Endothelial cell of umbilical vein (primary cell): ENCODE results near the gene CDC26. TPM values are rescaled to one million over a fixed set of nuclear protein-coding genes. Genes with fewer than 3 reads are reported as not detected.

Source experiments
- BruUV-seq: library from RNA; stranded (reverse); fragments of 400-500 nt; replicated peaks from 2 replicates; lab custom pipeline; 2021; lab: Mats Ljungman, UMichigan
- CTCF ChIA-PET: fragments of 300-600, 350-600 bp; sonication (Branson Sonifier 250); formaldehyde crosslinking; loops from one replicate; lab custom pipeline; 2021; ENCODE audit warnings: antibody characterized with exemption, inconsistent platforms; lab: Charles Lee
- POLR2A ChIA-PET: fragments of 300-600, 350-600 bp; sonication (Branson Sonifier 250); formaldehyde crosslinking; loops from one replicate; lab custom pipeline; 2021; ENCODE audit warnings: antibody characterized with exemption, inconsistent platforms; lab: Charles Lee
- DNase-seq: peaks from one replicate; pipeline ENCODE4 v3.0.0-alpha.2; 2011; ENCODE audit warnings: low read depth, low spot score
- FAIRE-seq: peaks from 2 replicates; lab custom pipeline; 2011; peaks lifted over from hg19 to GRCh38; lab: Jason Lieb, UNC
- H2AFZ ChIP-seq: 2 replicates; pipeline ENCODE4 v1.6.0; 2012; ENCODE audit warnings: low read depth, low read length, control low read depth, inconsistent platforms
- H3K27ac ChIP-seq: 2 replicates; pipeline ENCODE4 v1.5.1; 2011; ENCODE audit warnings: low read depth, mild to moderate bottlenecking, control low read depth, low read length, moderate library complexity; ENCODE audit not compliant: insufficient read depth
- H3K27me3 ChIP-seq, 2 experiments: 2 replicates each; pipeline versions ENCODE4 v1.6.0 to v1.6.1; 2011; ENCODE audit warnings: low read length in 2 of 2, mixed read lengths in 1 of 2; ENCODE audit not compliant: control insufficient read depth in 2 of 2, insufficient read depth in 2 of 2
- H3K36me3 ChIP-seq, 2 experiments: 2 replicates in 1 of 2; 3 replicates in 1 of 2; pipeline ENCODE4 v1.5.1; 2011; ENCODE audit warnings: low read length in 2 of 2, mild to moderate bottlenecking in 1 of 2, moderate library complexity in 1 of 2; ENCODE audit not compliant: control insufficient read depth in 2 of 2, insufficient read depth in 2 of 2; ENCODE audit errors: extremely low read depth in 1 of 2
- H3K4me1 ChIP-seq: 3 replicates; pipeline ENCODE4 v1.5.1; 2011; ENCODE audit warnings: mild to moderate bottlenecking, low read length; ENCODE audit not compliant: control insufficient read depth, insufficient read depth; ENCODE audit errors: extremely low read depth
- H3K4me2 ChIP-seq: 2 replicates; pipeline ENCODE4 v1.6.1; 2011; ENCODE audit warnings: low read length, control low read depth, mixed read lengths; ENCODE audit not compliant: insufficient read depth
- H3K4me3 ChIP-seq, 3 experiments: fragments of 200-600 bp in 1 of 3; sonication (generic), shearing (Covaris generic) in 1 of 3; replicated peaks in 1 of 3; 2 replicates each; pipeline ENCODE4 v1.5.1; 2011 to 2016; ENCODE audit warnings: control low read depth in 3 of 3, low read length in 3 of 3, mild to moderate bottlenecking in 2 of 3, inconsistent platforms in 1 of 3, low read depth in 1 of 3, moderate library complexity in 1 of 3; ENCODE audit not compliant: insufficient read depth in 1 of 3
- H3K79me2 ChIP-seq: 2 replicates; pipeline ENCODE4 v1.6.0; 2012; ENCODE audit warnings: low read length, inconsistent platforms; ENCODE audit not compliant: control insufficient read depth, insufficient read depth
- H3K9ac ChIP-seq: replicated peaks from 2 replicates; pipeline ENCODE3; 2011; ENCODE audit warnings: low read length, control low read depth; ENCODE audit not compliant: insufficient read depth; ENCODE audit errors: extremely low read depth
- H3K9me1 ChIP-seq: replicated peaks from 3 replicates; pipeline ENCODE4 v1.6.0; 2011; ENCODE audit warnings: mild to moderate bottlenecking, low read length; ENCODE audit not compliant: control insufficient read depth, insufficient read depth; ENCODE audit errors: extremely low read depth
- H3K9me3 ChIP-seq: replicated peaks from 2 replicates; pipeline ENCODE4 v1.5.1; 2012; ENCODE audit warnings: low read length, inconsistent platforms; ENCODE audit not compliant: control insufficient read depth, insufficient read depth
- H4K20me1 ChIP-seq: replicated peaks from 2 replicates; pipeline ENCODE3; 2011; ENCODE audit warnings: mild to moderate bottlenecking, low read length; ENCODE audit not compliant: control insufficient read depth, insufficient read depth; ENCODE audit errors: extremely low read depth
- EZH2 ChIP-seq: IDR thresholded peaks from 2 replicates; pipeline ENCODE4 v1.6.1; 2012; ENCODE audit warnings: borderline replicate concordance, low read depth, mild to moderate bottlenecking, moderate library complexity, low read length, inconsistent platforms; ENCODE audit not compliant: severe bottlenecking
- FOS ChIP-seq: IDR thresholded peaks from 2 replicates; pipeline ENCODE4 v1.6.1; 2011; ENCODE audit warnings: mild to moderate bottlenecking, low read length, moderate library complexity, borderline replicate concordance; ENCODE audit not compliant: insufficient read depth
- GATA2 ChIP-seq: IDR thresholded peaks from 2 replicates; pipeline ENCODE4 v1.7.0; 2011; ENCODE audit warnings: low read depth, mild to moderate bottlenecking, moderate library complexity, mixed read lengths, low read length; ENCODE audit not compliant: insufficient read length, insufficient read depth
- JUN ChIP-seq: IDR thresholded peaks from 2 replicates; pipeline ENCODE4 v1.6.1; 2011; ENCODE audit warnings: borderline replicate concordance, low read depth; ENCODE audit not compliant: insufficient read length, insufficient read depth
- MAX ChIP-seq: IDR thresholded peaks from 2 replicates; pipeline ENCODE4 v1.6.1; 2011; ENCODE audit not compliant: insufficient read depth, insufficient read length
- MYC ChIP-seq: IDR thresholded peaks from one replicate; pipeline ENCODE4 v1.6.1; 2011; ENCODE audit warnings: mild to moderate bottlenecking, low read depth, low read length
- POLR2A ChIP-seq: IDR thresholded peaks from 2 replicates; pipeline ENCODE4 v1.6.1; 2012; ENCODE audit warnings: low read depth, mild to moderate bottlenecking, control low read depth, low read length
- POLR2AphosphoS5 ChIP-seq: IDR thresholded peaks from 2 replicates; pipeline ENCODE4 v1.6.1; 2012; ENCODE audit warnings: low read depth, mild to moderate bottlenecking, control low read depth, low read length, moderate library complexity; ENCODE audit not compliant: insufficient read depth
- dilution Hi-C: fragments of 300-500 bp; cut with MboI; formaldehyde crosslinking; loops from one replicate; pipeline ENCODE4 v1.15.0; 2019; ENCODE audit warnings: low sequenced_read_pairs; ENCODE audit not compliant: extremely low pct_ligation_motif_present
- intact Hi-C: fragments of 100-400 bp; cut with micrococcal nuclease; formaldehyde crosslinking; loops from one replicate; pipeline ENCODE4 v1.10.0; 2022
- polyA plus RNA-seq, 4 experiments: library from polyadenylated mRNA; depleted of rRNA in 3 of 4; stranded (reverse) in 3 of 4; unstranded in 1 of 4; fragments of >200 nt; gene quantifications; 2 replicates each; pipeline versions ENCODE4 v1.2.1 to v1.2.3, GENCODE V29; 2011 to 2012; ENCODE audit warnings: missing spikeins in 1 of 4
- total RNA-seq: library from RNA; stranded (reverse); gene quantifications from 2 replicates; pipeline ENCODE4 v1.2.3, GENCODE V29; 2021
- TF ChIP-seq, protein P1 (sequence below), 2 donors: IDR thresholded peaks; 1 replicate in 1 of 2; 2 replicates in 1 of 2; pipeline ENCODE4 v1.5.1; 2011; ENCODE audit warnings: low read length in 2 of 2, mild to moderate bottlenecking in 2 of 2, moderate library complexity in 2 of 2, control low read depth in 1 of 2, inconsistent platforms in 1 of 2, low read depth in 1 of 2; ENCODE audit not compliant: insufficient read depth in 1 of 2; ENCODE audit errors: extremely low read depth in 1 of 2

CDC26 gene
- total and polyA plus RNA-seq, 2 donors (not counting 3 experiments of a cell fraction or from before 2014, with no cell fraction given): 25.7 to 36.9 TPM

DNA sequence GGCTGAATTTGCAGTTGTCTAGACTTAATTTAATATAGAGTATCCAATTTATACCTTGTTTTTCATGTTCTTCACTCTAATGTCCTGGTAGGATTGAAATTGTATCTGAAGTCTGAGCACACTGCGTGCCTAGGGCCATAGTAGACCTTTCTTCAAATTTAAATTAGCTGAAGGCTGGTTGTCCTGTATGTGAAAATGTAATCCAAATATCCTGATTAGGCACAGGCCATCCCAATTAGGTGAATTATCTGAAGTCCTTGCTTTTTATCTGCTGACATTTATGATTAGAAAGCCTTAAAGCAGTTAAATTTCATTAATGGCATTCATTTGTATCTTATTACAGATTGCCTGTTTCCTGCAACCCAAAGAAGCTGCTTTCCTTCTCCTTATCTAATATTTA is 20.4 kb downstream of the CDC26 start:
- no peaks in the 10 kb centered on the region for H3K9me3 ChIP-seq
- FAIRE-seq (no peak), DNase-seq (no peak)
- intact Hi-C loops (no loop called here), dilution Hi-C loops (no loop called here)
- TF ChIP-seq JUN: no peak
- TF ChIP-seq MYC: no peak
- TF ChIP-seq EZH2: no peak
- TF ChIP-seq FOS: no peak
- TF ChIP-seq GATA2: no peak
- TF ChIP-seq POLR2AphosphoS5: no peak
- peaks cover 5 to 6% of the 10 kb centered on the region in 2 experiments for H3K36me3 ChIP-seq
- H3K4me1 ChIP-seq: no peaks in the 10 kb centered on the region
- ChIA-PET CTCF (interaction anchor here (0.8 kb wide), 1 partner anchor 14 kb away, joined by 3 read pairs; no protein-coding TSS in a partner anchor), POLR2A (no interaction called here)
- H3K9me1 ChIP-seq: no peaks in the 10 kb centered on the region
- no peak overlapping the region for H3K4me2 ChIP-seq
- BruUV-seq: no TSS peak
- no peak overlapping the region for H2AFZ ChIP-seq
- H3K9ac ChIP-seq: no peak overlapping the region
- H3K4me3 ChIP-seq: no peak overlapping the region
- no peaks in the 10 kb centered on the region for H4K20me1 ChIP-seq
- H3K79me2 ChIP-seq: no peaks in the 10 kb centered on the region
- no peak overlapping the region for H3K27ac ChIP-seq
- H3K27me3 ChIP-seq: no peaks in the 10 kb centered on the region

GRCh38 chr9:113250807-113251206 is 24.6 kb downstream of the CDC26 start:
- H3K27me3 ChIP-seq: no peaks in the 10 kb centered on the region
- no peaks in the 10 kb centered on the region for H3K9me1 ChIP-seq
- H3K36me3 ChIP-seq: no peaks in the 10 kb centered on the region
- H3K4me2 ChIP-seq: no peak overlapping the region
- ChIA-PET CTCF (interaction anchor here (1.5 kb wide), 1 partner anchor 9 kb away, joined by 3 read pairs; no protein-coding TSS in a partner anchor), POLR2A (no interaction called here)
- dilution Hi-C loops (no loop called here), intact Hi-C loops (no loop called here)
- H3K27ac ChIP-seq: no peak overlapping the region
- H3K4me1 ChIP-seq: no peaks in the 10 kb centered on the region
- DNase-seq (no peak), FAIRE-seq (no peak)
- TF ChIP-seq JUN (no peak), MYC (no peak), MAX (no peak), POLR2A (no peak), FOS (no peak), POLR2AphosphoS5 (no peak), GATA2 (no peak), EZH2 (no peak)
- TF ChIP-seq, protein P1, sequence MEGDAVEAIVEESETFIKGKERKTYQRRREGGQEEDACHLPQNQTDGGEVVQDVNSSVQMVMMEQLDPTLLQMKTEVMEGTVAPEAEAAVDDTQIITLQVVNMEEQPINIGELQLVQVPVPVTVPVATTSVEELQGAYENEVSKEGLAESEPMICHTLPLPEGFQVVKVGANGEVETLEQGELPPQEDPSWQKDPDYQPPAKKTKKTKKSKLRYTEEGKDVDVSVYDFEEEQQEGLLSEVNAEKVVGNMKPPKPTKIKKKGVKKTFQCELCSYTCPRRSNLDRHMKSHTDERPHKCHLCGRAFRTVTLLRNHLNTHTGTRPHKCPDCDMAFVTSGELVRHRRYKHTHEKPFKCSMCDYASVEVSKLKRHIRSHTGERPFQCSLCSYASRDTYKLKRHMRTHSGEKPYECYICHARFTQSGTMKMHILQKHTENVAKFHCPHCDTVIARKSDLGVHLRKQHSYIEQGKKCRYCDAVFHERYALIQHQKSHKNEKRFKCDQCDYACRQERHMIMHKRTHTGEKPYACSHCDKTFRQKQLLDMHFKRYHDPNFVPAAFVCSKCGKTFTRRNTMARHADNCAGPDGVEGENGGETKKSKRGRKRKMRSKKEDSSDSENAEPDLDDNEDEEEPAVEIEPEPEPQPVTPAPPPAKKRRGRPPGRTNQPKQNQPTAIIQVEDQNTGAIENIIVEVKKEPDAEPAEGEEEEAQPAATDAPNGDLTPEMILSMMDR (IDR thresholded peaks at IDR 0.05; ENCODE audit: extremely low read depth in 1 of 2, insufficient read depth in 1 of 2, low read depth in 1 of 2, low read length in 2 of 2): no peak
- no peaks in the 10 kb centered on the region for H4K20me1 ChIP-seq
- H3K9ac ChIP-seq: no peak overlapping the region
- no TSS peak for BruUV-seq
- no peak overlapping the region for H2AFZ ChIP-seq
- H3K4me3 ChIP-seq: no peak overlapping the region
- H3K9me3 ChIP-seq: no peaks in the 10 kb centered on the region
- H3K79me2 ChIP-seq: no peaks in the 10 kb centered on the region
